Panc1 (cell line): ENCODE measurements around the gene HSF5. TPM values are rescaled to one million over a fixed set of nuclear protein-coding genes. Genes with fewer than 3 reads are reported as not detected.

Experiments
- ATAC-seq: fragments of 200-7000 bp; cut with Tn5 transposase; 2 replicates; pipeline ENCODE4 v1.9.1; 2020; ENCODE audit warnings: mild to moderate bottlenecking, moderate library complexity
- BruUV-seq: library from RNA; stranded (reverse); fragments of 400-500 nt; replicated peaks from 2 replicates; lab custom pipeline; 2021; lab: Mats Ljungman, UMichigan
- CTCF ChIA-PET: fragments of 300-600 bp; sonication (Branson Sonifier 250); formaldehyde crosslinking; loops from one replicate; lab custom pipeline; 2022; ENCODE audit warnings: antibody characterized with exemption; lab: Charles Lee
- POLR2A ChIA-PET: fragments of 300-600 bp; sonication (Branson Sonifier 250); formaldehyde crosslinking; loops from one replicate; lab custom pipeline; 2022; ENCODE audit warnings: antibody characterized with exemption; lab: Charles Lee
- DNase-seq: peaks from one replicate; pipeline ENCODE4 v3.0.0-alpha.2; 2010; ENCODE audit warnings: low read depth, low spot score
- H3K27ac ChIP-seq: 2 replicates; pipeline ENCODE4 v1.5.1; 2011; ENCODE audit warnings: mild to moderate bottlenecking, low read length, inconsistent platforms
- H3K27me3 ChIP-seq: fragments of 200-500 bp; sonication (Bioruptor generic); 2 replicates; pipeline ENCODE4 v1.6.0; 2014; ENCODE audit warnings: low read length, inconsistent platforms; ENCODE audit not compliant: control insufficient read depth, insufficient read depth
- H3K36me3 ChIP-seq: fragments of 200-500 bp; sonication (Bioruptor generic); 2 replicates; pipeline ENCODE4 v1.5.1; 2014; ENCODE audit warnings: inconsistent platforms, mild to moderate bottlenecking, low read length, moderate library complexity; ENCODE audit not compliant: control insufficient read depth, insufficient read depth
- H3K4me1 ChIP-seq: 2 replicates; pipeline ENCODE4 v1.5.1; 2011; ENCODE audit warnings: inconsistent platforms, mild to moderate bottlenecking, low read length, moderate library complexity; ENCODE audit not compliant: control insufficient read depth, insufficient read depth
- H3K4me3 ChIP-seq, 2 experiments: 2 replicates each; pipeline ENCODE4 v1.5.1; 2011 to 2012; ENCODE audit warnings: low read depth in 2 of 2, low read length in 2 of 2, mild to moderate bottlenecking in 2 of 2, inconsistent platforms in 1 of 2, moderate library complexity in 1 of 2
- H3K9me3 ChIP-seq: fragments of 200-500 bp; sonication (Bioruptor generic); 2 replicates; pipeline ENCODE4 v1.5.1; 2014; ENCODE audit warnings: low read depth, mild to moderate bottlenecking, inconsistent platforms, low read length, moderate library complexity; ENCODE audit not compliant: control insufficient read depth, insufficient read depth
- POLR2AphosphoS5 ChIP-seq: IDR thresholded peaks from 2 replicates; pipeline ENCODE4 v1.6.1; 2012; ENCODE audit warnings: mild to moderate bottlenecking, low read depth, low read length, moderate library complexity
- SIN3A ChIP-seq: IDR thresholded peaks from 2 replicates; pipeline ENCODE4 v1.6.1; 2012; ENCODE audit warnings: low read depth, mild to moderate bottlenecking, low read length, moderate library complexity, borderline replicate concordance; ENCODE audit not compliant: insufficient read depth
- TCF7L2 ChIP-seq: IDR thresholded peaks from 2 replicates; pipeline ENCODE4 v1.6.1; 2011; ENCODE audit warnings: mild to moderate bottlenecking, low read depth, low read length, inconsistent platforms
- in situ Hi-C: cut with HindIII; loops from 2 replicates; pipeline ENCODE4 v1.10.0; 2016; ENCODE audit warnings: low sequenced_read_pairs, low pct_unique_long_range_greater_than_20kb
- intact Hi-C: fragments of 100-400 bp; cut with micrococcal nuclease; formaldehyde crosslinking; loops from one replicate; pipeline ENCODE4 v1.10.0; 2022; ENCODE audit not compliant: unreplicated experiment
- total RNA-seq: library from RNA; stranded (reverse); gene quantifications from one replicate; pipeline ENCODE4 v1.2.1, GENCODE V29; 2021; ENCODE audit not compliant: unreplicated experiment
- TF ChIP-seq, protein P1 (sequence below), 2 experiments: IDR thresholded peaks; 2 replicates each; pipeline ENCODE4 v1.6.1; 2011 to 2012; ENCODE audit warnings: low read depth in 2 of 2, control low read depth in 1 of 2, low read length in 1 of 2, mild to moderate bottlenecking in 1 of 2, moderate library complexity in 1 of 2; ENCODE audit not compliant: insufficient read depth in 1 of 2
- TF ChIP-seq, protein P2 (sequence below): fragments of 450-650 bp; IDR thresholded peaks from 2 replicates; pipeline ENCODE4 v1.5.1; 2017; ENCODE audit warnings: mild to moderate bottlenecking

The HSF5 gene
- total RNA-seq, 1 experiment from 2014 or later, result not detected

- Histone ChIP-seq H3K9me3 (no peaks in the 10 kb centered on the region), H3K4me3 (no peak overlapping the region), H3K27ac (no peak overlapping the region), H3K4me1 (no peaks in the 10 kb centered on the region), H3K27me3 (no peaks in the 10 kb centered on the region), H3K36me3 (no peaks in the 10 kb centered on the region)
- ChIA-PET POLR2A (no interaction called here), CTCF (no interaction called here)
- DNase-seq, result no peak
- in situ Hi-C loops (no loop called here), intact Hi-C loops (no loop called here)
- BruUV-seq, result no TSS peak
- ATAC-seq, result no peak
- TF ChIP-seq POLR2AphosphoS5 (no peak), TCF7L2 (no peak), SIN3A (no peak)
- TF ChIP-seq, protein P1, sequence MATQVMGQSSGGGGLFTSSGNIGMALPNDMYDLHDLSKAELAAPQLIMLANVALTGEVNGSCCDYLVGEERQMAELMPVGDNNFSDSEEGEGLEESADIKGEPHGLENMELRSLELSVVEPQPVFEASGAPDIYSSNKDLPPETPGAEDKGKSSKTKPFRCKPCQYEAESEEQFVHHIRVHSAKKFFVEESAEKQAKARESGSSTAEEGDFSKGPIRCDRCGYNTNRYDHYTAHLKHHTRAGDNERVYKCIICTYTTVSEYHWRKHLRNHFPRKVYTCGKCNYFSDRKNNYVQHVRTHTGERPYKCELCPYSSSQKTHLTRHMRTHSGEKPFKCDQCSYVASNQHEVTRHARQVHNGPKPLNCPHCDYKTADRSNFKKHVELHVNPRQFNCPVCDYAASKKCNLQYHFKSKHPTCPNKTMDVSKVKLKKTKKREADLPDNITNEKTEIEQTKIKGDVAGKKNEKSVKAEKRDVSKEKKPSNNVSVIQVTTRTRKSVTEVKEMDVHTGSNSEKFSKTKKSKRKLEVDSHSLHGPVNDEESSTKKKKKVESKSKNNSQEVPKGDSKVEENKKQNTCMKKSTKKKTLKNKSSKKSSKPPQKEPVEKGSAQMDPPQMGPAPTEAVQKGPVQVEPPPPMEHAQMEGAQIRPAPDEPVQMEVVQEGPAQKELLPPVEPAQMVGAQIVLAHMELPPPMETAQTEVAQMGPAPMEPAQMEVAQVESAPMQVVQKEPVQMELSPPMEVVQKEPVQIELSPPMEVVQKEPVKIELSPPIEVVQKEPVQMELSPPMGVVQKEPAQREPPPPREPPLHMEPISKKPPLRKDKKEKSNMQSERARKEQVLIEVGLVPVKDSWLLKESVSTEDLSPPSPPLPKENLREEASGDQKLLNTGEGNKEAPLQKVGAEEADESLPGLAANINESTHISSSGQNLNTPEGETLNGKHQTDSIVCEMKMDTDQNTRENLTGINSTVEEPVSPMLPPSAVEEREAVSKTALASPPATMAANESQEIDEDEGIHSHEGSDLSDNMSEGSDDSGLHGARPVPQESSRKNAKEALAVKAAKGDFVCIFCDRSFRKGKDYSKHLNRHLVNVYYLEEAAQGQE (IDR thresholded peaks at IDR 0.05; ENCODE audit: insufficient read depth in 1 of 2, low read depth in 2 of 2, low read length in 1 of 2), result no peak
- TF ChIP-seq, protein P2, sequence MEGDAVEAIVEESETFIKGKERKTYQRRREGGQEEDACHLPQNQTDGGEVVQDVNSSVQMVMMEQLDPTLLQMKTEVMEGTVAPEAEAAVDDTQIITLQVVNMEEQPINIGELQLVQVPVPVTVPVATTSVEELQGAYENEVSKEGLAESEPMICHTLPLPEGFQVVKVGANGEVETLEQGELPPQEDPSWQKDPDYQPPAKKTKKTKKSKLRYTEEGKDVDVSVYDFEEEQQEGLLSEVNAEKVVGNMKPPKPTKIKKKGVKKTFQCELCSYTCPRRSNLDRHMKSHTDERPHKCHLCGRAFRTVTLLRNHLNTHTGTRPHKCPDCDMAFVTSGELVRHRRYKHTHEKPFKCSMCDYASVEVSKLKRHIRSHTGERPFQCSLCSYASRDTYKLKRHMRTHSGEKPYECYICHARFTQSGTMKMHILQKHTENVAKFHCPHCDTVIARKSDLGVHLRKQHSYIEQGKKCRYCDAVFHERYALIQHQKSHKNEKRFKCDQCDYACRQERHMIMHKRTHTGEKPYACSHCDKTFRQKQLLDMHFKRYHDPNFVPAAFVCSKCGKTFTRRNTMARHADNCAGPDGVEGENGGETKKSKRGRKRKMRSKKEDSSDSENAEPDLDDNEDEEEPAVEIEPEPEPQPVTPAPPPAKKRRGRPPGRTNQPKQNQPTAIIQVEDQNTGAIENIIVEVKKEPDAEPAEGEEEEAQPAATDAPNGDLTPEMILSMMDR, result no peak
Measured at GRCh38 chr17:58475985-58476384, 12.2 kb downstream of the HSF5 start.

DNA sequence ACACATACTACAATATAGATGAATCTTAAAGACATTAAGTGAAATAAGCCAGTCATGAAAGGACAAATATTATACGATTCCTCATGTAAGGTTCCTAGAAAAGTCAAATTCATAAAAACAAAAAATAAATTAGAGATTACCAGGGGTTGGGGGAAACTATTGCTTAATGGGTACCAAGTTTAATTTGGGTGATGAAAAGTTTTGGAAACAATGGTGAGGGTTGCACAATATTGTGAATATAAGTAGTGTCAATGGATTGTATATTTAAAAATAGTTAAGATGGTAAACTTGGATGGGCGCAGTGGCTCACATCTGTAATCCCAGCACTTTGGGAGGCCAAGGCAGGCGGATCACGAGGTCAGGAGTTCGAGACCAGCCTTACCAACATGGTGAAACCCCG lies 17.9 kb downstream of the HSF5 start:
- H3K4me1 ChIP-seq, result no peaks in the 10 kb centered on the region
- H3K4me3 ChIP-seq, result no peak overlapping the region
- no peak overlapping the region for H3K27ac ChIP-seq
- in situ Hi-C loops (no loop called here), intact Hi-C loops (no loop called here)
- no TSS peak for BruUV-seq
- TF ChIP-seq, protein P2, result no peak
- TF ChIP-seq SIN3A, result no peak
- TF ChIP-seq, protein P1 (IDR thresholded peaks at IDR 0.05; ENCODE audit: insufficient read depth in 1 of 2, low read depth in 2 of 2, low read length in 1 of 2), result no peak
- no peak for TF ChIP-seq TCF7L2
- no peak for TF ChIP-seq POLR2AphosphoS5
- no peaks in the 10 kb centered on the region for H3K36me3 ChIP-seq
- ChIA-PET POLR2A (no interaction called here), CTCF (no interaction called here)
- no peak for ATAC-seq
- no peaks in the 10 kb centered on the region for H3K9me3 ChIP-seq
- no peak for DNase-seq
- H3K27me3 ChIP-seq, result peaks cover 7% of the 10 kb centered on the region
